ENCODE measurements around the gene RALGPS2. TPM values are rescaled to one million over a fixed set of nuclear protein-coding genes. Genes with fewer than 3 reads are reported as not detected.

The RALGPS2 gene
- total RNA-seq, 1 donor from 2014 or later: 7.5 TPM

GRCh38 chr1:178940068-178940765, 215.2 kb downstream of the RALGPS2 start:
- Histone ChIP-seq H3K4me3 (no peak overlapping the region), H3K36me3 (no peaks in the 10 kb centered on the region), H3K27me3 (ENCODE audit: low read depth) (no peaks in the 10 kb centered on the region), H3K27ac (replicated peaks) (peak overlapping the region; percentile 90), H3K9me3 (replicated peaks) (no peaks in the 10 kb centered on the region), H3K4me1 (peaks cover 31% of the 10 kb centered on the region)
- intact Hi-C loops (cut with micrococcal nuclease): no loop called here
- TF ChIP-seq CTCF (IDR thresholded peaks at IDR 0.05; ENCODE audit: borderline replicate concordance): no peak
- DNase-seq: no peak

GRCh38 chr1:178941261-178941689, 216.2 kb downstream of the RALGPS2 start:
- Histone ChIP-seq H3K9me3 (replicated peaks) (no peaks in the 10 kb centered on the region), H3K27me3 (ENCODE audit: low read depth) (no peaks in the 10 kb centered on the region), H3K27ac (replicated peaks) (no peak overlapping the region), H3K4me1 (peaks cover 30% of the 10 kb centered on the region), H3K4me3 (no peak overlapping the region), H3K36me3 (no peaks in the 10 kb centered on the region)
- TF ChIP-seq CTCF (IDR thresholded peaks at IDR 0.05; ENCODE audit: borderline replicate concordance): no peak
- intact Hi-C loops (cut with micrococcal nuclease): no loop called here
- DNase-seq: no peak

- intact Hi-C loops (cut with micrococcal nuclease): no loop called here
- H3K36me3 ChIP-seq: no peaks in the 10 kb centered on the region
- TF ChIP-seq CTCF (IDR thresholded peaks at IDR 0.05; ENCODE audit: borderline replicate concordance): no peak
- no peaks in the 10 kb centered on the region for H3K27me3 ChIP-seq (ENCODE audit: low read depth)
- no peak for DNase-seq
- H3K4me1 ChIP-seq: peaks cover 30% of the 10 kb centered on the region
- no peak overlapping the region for H3K4me3 ChIP-seq
- H3K27ac ChIP-seq (replicated peaks): no peak overlapping the region
- no peaks in the 10 kb centered on the region for H3K9me3 ChIP-seq (replicated peaks)
Measured at GRCh38 chr1:178941849-178942248, 216.8 kb downstream of the RALGPS2 start.

- no peak overlapping the region for H3K4me3 ChIP-seq
- peak; percentile 41 for DNase-seq
- peaks cover 27% of the 10 kb centered on the region for H3K4me1 ChIP-seq
- intact Hi-C loops (cut with micrococcal nuclease): no loop called here
- H3K27ac ChIP-seq (replicated peaks): peak overlapping the region; percentile 16
- H3K27me3 ChIP-seq (ENCODE audit: low read depth): no peaks in the 10 kb centered on the region
- H3K36me3 ChIP-seq: no peaks in the 10 kb centered on the region
- no peak for TF ChIP-seq CTCF (IDR thresholded peaks at IDR 0.05; ENCODE audit: borderline replicate concordance)
- H3K9me3 ChIP-seq (replicated peaks): no peaks in the 10 kb centered on the region
Measured at GRCh38 chr1:178942285-178943198, 217.5 kb downstream of the RALGPS2 start.

GRCh38 chr1:178944729-178945128, 219.7 kb downstream of the RALGPS2 start:
- intact Hi-C loops (cut with micrococcal nuclease): no loop called here
- H3K27me3 ChIP-seq (ENCODE audit: low read depth): no peaks in the 10 kb centered on the region
- no peak overlapping the region for H3K27ac ChIP-seq (replicated peaks)
- no peaks in the 10 kb centered on the region for H3K9me3 ChIP-seq (replicated peaks)
- no peaks in the 10 kb centered on the region for H3K36me3 ChIP-seq
- no peak for DNase-seq
- H3K4me3 ChIP-seq: no peak overlapping the region
- TF ChIP-seq CTCF (IDR thresholded peaks at IDR 0.05; ENCODE audit: borderline replicate concordance): no peak
- H3K4me1 ChIP-seq: peaks cover 6% of the 10 kb centered on the region

Measured in left ventricle myocardium inferior (tissue), 1 donor.